C4-2B (cell line): ENCODE results near the gene SLC8A1.

Experiments used
- H3K27ac ChIP-seq: fragments of 450-650 bp; 2 replicates; pipeline ENCODE4 v1.5.1; 2017
- CTCF ChIP-seq: fragments of 450-650 bp; conservative IDR thresholded peaks from 2 replicates; pipeline ENCODE4 v1.5.1; 2017; ENCODE audit warnings: mild to moderate bottlenecking
- ZFX ChIP-seq: fragments of 450-650 bp; IDR thresholded peaks from 2 replicates; pipeline ENCODE4 v1.6.1; 2017

The SLC8A1 gene

GRCh38 chr2:40400336-40400953 lies 51.4 kb downstream of the SLC8A1 start:
- H3K27ac ChIP-seq, result no peak overlapping the region
- TF ChIP-seq CTCF, result no peak
- no peak for TF ChIP-seq ZFX

- TF ChIP-seq ZFX, result no peak
- H3K27ac ChIP-seq, result no peak overlapping the region
Measured at GRCh38 chr2:40397765-40398164, 54.1 kb downstream of the SLC8A1 start.

- TF ChIP-seq CTCF, result no peak
- TF ChIP-seq ZFX, result no peak
- no peak overlapping the region for H3K27ac ChIP-seq
Measured at GRCh38 chr2:40396124-40396523, 55.8 kb downstream of the SLC8A1 start.

GRCh38 chr2:40395169-40396073 lies 56.5 kb downstream of the SLC8A1 start:
- TF ChIP-seq ZFX (no peak), CTCF (no peak)
- H3K27ac ChIP-seq, result no peak overlapping the region

- no peak overlapping the region for H3K27ac ChIP-seq
Measured at GRCh38 chr2:40394597-40394996, 57.3 kb downstream of the SLC8A1 start.

GRCh38 chr2:40394031-40394430 lies 57.9 kb downstream of the SLC8A1 start:
- no peak for TF ChIP-seq CTCF
- TF ChIP-seq ZFX, result no peak
- H3K27ac ChIP-seq, result no peak overlapping the region

More at GRCh38 chr2:40394597-40394996, 57.3 kb downstream of the SLC8A1 start:
- TF ChIP-seq CTCF (no peak), ZFX (no peak)

- TF ChIP-seq CTCF (no peak), ZFX (no peak)
Measured at GRCh38 chr2:40388161-40388560, 63.7 kb downstream of the SLC8A1 start.

More at GRCh38 chr2:40388161-40388560, 63.7 kb downstream of the SLC8A1 start:
- H3K27ac ChIP-seq, result no peak overlapping the region
